Fibroblast of the aortic adventitia (primary cell): ENCODE data around the gene C9orf85. TPM values are rescaled to one million over a fixed set of nuclear protein-coding genes. Genes with fewer than 3 reads are reported as not detected.
"Not testable (repeated sequence)": the region's sequence is repeated elsewhere in the genome, so short reads cannot be mapped to it uniquely, and the experiment has no call there.

Source experiments
- DNase-seq: peaks from one replicate; pipeline ENCODE4 v3.0.0-alpha.2; 2010; ENCODE audit warnings: low read depth
- H3K4me3 ChIP-seq: 2 replicates; pipeline ENCODE4 v1.5.1; 2011; ENCODE audit warnings: low read depth, mild to moderate bottlenecking, control low read depth, low read length, moderate library complexity
- CTCF ChIP-seq: IDR thresholded peaks from 2 replicates; pipeline ENCODE4 v1.5.1; 2011; ENCODE audit warnings: mild to moderate bottlenecking, low read length, control low read depth, inconsistent platforms; ENCODE audit not compliant: insufficient read depth
- small RNA-seq: library from RNA; depleted of rRNA; stranded (forward); fragments of <200 nt; gene quantifications from one replicate; pipeline ENCODE3, GENCODE V24; 2012
- total RNA-seq: library from RNA; depleted of rRNA; stranded (reverse); fragments of >200 nt; gene quantifications from 2 replicates; pipeline ENCODE4 v1.2.3, GENCODE V29; 2012; ENCODE audit warnings: low replicate concordance

C9orf85 gene
- total RNA-seq, 1 donor, result 14.6 TPM

- DNase-seq, result no peak
- no peak overlapping the region for H3K4me3 ChIP-seq
- no peak for TF ChIP-seq CTCF
Measured at GRCh38 chr9:71990466-71990865, 79.0 kb downstream of the C9orf85 start.

DNA sequence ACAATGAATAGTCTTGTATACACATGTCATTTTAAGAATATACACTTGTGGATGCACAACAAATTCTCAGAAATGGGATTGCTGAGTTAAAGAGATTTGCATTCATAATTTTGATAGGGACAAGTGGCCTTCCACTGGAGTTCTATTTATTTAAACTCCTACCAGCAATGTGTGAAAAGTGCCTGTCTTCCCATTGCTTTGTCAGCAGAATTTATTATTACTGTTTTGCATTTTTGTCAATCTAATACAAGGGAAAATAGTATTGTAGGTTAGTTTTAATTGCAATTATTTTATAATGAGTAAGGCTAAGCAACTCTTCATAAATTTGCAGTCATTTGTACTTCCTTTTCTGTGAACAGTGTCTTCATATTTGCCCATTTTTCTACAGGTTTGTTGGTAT lies 94.0 kb downstream of the C9orf85 start:
- no peak for TF ChIP-seq CTCF
- no peak for DNase-seq
- H3K4me3 ChIP-seq, result no peak overlapping the region

DNA sequence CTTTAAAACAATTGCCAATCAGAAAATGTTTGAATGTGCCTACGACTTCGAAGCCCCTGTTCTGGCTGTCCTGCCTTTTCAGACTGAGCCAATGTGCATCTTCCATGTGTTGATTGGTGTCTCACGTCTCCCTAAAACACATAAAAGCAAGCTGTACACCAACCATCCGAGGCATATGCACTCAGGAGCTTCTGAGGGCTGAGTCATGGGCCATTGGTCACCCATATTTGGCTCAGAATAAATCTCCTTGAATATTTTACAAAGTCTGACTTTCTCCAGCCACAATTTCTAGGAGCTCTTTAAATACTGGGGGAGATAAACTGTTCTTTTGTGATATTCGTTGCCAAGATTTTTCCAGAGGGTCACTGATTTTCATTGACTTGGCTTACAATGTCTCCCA lies 95.1 kb downstream of the C9orf85 start:
- DNase-seq, result peak; percentile 9
- TF ChIP-seq CTCF, result no peak
- no peak overlapping the region for H3K4me3 ChIP-seq

DNA sequence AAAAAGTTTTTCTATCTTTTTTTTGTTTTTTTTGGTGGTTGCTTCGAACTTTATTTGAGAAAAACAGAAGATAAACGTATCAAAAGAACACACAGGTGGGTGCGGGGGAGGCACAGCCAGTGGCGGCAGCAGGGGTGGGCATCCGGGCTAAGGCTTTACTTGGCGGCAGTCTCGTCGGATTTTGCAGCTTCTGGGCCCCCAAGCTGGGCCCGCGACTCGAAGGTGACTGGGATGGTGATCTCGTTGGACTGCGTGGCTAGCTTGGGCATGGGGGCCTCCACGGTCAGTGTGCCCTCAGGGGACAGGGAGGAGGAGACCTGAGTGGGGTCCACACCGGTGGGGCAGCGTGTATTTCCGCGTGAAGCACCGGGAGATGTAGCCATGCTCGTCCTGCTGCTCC lies 96.3 kb downstream of the C9orf85 start:
- not testable (repeated sequence) for H3K4me3 ChIP-seq, DNase-seq

DNA sequence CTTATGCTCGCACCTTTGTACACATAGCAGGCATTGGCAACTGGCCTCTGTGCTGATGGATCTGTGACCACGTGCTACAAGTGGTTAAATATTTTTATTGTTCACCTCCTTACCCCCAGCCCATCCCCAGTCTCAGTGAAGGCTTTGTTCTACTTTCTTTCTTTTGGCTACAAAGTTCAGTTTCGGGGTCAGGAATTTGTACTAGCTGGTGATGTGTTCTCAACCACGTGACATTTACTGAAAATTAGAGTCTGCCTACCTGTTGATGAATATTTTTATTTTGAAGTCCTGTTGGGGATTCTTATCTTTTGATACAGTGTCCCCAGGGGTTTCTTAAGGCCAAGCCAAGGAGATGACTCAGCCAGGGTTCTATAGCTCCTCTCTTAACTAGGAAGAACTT lies 101.2 kb downstream of the C9orf85 start:
- TF ChIP-seq CTCF, result no peak
- DNase-seq, result peak; percentile 11
- no peak overlapping the region for H3K4me3 ChIP-seq

DNA sequence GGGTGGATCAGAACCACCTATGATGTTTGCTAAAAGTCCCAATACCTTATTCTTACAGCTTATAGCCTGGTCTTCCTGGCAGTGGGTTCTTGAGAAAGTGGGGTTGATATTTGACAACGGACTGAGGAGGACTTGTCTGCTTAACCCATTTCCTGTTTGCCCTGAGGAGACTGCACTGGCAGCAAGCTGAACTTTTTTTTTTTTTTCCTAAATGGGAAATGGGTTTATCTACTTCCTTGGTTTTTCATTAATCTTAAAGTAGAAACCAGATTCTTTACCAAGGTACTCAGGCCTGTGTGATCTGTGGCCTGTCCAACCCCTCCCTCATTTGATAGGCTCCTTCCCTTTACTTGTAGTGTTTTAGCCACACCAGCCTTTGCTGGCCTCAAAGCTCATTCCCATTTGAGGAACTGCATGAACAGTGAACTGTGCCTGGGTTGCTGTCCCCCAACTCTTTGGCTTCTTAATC lies 101.9 kb downstream of the C9orf85 start:
- no peak for TF ChIP-seq CTCF
- no peak overlapping the region for H3K4me3 ChIP-seq
- no peak for DNase-seq

- H3K4me3 ChIP-seq, result no peak overlapping the region
- peak; percentile 65 for DNase-seq
- TF ChIP-seq CTCF, result no peak
Measured at GRCh38 chr9:72022841-72023240, 111.4 kb downstream of the C9orf85 start.

Small RNA genes within 50 kb of the gene (small RNA-seq; reads per million reads assigned to genes)
- gene HSPB1P1 (not detected), gene RF00019 (not detected)

Other genes with a start within 250 kb of the C9orf85 start
- gene CEMIP2, start 143.1 kb upstream of the C9orf85 start, total RNA-seq, result 20.4 and 27.3 TPM in 2 replicates
- 11.9 and 13.1 TPM in 2 replicates for gene ABHD17B, start 446 bp upstream of the C9orf85 start, total RNA-seq
- gene C9orf57, start 149.0 kb downstream of the C9orf85 start, total RNA-seq, result not detected in 2 replicates
- gene GDA, start 237.8 kb downstream of the C9orf85 start, total RNA-seq, result 0.90 TPM in 1 of 2 replicates, not detected in the other